Stimulated activated CD4-positive, alpha-beta T cell treated with anti-CD3 and anti-CD28 coated beads, Interleukin-4, amount 100 ng/mL, for 48 hours (primary cell): Measurements from ENCODE around the gene PAGE2B.
"Not testable (repeated sequence)": the region's sequence is repeated elsewhere in the genome, so short reads cannot be mapped to it uniquely, and the experiment has no call there.

Source experiments
- DNase-seq, 2 donors: peaks; one replicate each; pipeline ENCODE4 v3.0.0-alpha.2; 2020; ENCODE audit warnings: low read depth in 2 of 2

PAGE2B gene

DNA sequence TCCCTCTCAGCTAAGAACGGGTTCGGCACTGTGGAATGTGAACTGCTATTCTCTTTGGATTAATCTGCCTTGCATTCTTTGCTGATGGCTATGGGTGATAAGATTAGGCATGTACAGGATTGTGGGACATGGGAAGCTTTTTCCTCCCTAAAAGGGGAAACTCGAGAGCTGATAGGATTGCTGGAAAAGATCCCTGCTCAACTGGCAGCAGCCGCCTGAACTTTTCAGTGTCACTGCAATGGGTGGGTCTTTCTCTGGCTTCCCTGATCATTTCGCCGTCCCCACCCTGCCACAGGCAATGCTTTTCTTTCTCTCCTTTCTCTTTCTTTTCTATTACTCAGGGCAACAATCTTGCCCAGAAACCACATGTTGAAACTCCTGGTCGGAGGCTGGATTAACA, 34.5 kb downstream of the PAGE2B start:
- no peak for DNase-seq

DNA sequence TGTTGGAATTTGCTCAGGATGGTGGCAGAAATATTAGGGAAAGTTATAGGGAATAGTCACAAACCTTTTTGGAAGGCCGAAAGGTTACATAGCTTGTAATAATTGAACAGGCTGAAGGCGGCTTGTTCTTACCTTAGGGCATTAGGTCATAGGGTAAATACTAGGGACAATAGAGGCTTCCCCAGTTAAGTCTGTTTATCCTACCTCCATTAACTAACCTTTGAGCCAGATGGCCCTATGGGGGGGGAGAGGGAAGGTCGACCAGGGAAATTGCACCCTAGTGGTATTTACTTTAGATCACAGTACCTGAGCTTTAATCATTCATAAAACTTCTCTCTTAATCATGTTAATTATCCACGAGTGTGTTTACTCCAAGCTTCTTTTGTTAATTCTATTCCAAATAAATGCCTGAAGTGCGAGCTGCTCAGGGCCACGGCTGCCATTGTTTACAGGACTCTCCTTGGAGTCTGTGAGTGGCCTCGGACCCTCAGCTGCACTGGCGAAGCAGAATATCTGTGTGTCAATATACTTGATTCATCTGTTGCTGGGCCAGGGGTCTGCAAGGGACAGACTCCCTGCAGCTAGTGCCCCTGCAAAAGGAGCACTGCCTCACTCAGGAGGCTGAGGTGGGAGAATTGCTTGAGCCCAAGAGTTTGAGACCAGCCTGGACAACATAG, 36.9 kb downstream of the PAGE2B start:
- no peak for DNase-seq

DNA sequence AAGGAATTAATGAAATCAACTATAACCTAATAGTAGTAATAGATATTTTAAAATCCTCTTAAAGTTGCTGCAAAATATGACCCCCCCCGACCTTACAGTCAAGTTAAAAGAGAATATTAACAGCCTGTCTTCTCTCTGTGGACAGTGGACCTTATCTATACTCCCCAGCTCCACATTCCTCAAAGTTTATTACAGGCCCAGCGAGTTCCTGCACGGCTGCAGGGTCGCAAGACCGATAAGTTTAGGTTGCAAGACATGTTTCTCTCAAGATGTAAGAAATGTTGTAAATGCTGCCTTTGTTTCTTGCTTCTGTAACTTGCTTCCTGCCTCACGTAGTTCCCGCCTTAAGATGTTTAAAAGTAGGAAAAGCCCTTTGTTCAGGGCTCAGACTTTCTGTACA, 41.8 kb downstream of the PAGE2B start:
- DNase-seq = not testable (repeated sequence)

DNA sequence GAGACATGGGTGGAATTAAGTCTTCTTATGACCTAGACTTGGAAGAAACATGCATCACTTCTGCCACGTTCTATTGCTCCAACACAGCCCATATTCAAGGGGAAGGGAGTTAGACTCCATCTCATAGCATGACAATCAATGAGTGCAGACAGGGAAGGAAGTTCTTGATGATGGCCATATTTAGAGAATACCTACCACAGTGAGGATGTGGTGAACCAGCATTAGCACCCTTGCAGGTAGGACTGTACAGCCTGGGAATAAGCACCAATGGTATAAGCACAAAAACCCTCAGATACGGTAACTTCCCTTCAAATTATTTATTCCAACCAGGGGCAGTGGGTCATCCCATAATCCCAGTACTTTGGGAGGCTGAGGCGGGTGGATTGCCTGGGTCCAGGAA, 43.7 kb downstream of the PAGE2B start:
- DNase-seq = no peak

DNA sequence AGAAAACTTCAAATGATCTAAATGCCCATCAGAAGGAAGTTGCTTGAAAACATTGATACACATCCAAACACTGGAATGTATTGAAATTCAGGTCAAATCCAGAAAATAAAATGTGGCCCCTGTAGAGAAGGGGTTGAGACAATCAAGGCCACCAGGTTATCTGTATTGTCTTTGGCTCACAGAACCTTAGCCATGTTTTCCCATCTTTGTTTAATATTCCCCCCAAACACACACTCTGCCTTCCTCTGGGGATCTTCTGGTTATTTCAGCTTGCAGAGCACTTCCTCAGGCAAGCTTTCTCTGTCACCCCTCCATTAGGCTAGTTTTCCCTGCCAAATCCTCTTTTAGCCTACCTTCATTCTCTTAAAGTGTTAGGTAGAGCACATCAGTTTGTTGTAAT, 44.4 kb downstream of the PAGE2B start:
- DNase-seq = no peak

DNA sequence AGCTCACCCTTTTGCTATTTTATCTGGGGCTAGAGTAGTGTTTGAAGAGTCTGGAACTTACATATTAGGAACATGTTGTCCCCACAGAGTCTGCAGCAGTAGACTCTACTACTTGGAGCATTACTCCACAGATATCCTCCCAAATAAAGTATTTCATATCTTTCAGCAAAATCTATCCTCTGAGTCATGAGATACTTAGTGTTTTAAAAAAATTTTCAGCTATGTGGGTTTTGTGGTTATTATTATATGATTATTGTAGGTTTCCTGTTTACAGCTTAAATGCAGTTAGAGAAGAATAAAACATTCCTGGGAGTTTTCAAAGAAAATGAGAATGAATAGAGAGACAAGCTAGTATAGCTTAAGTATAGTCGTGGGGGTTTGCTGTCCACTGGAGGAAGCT, 44.9 kb downstream of the PAGE2B start:
- no peak for DNase-seq

DNA sequence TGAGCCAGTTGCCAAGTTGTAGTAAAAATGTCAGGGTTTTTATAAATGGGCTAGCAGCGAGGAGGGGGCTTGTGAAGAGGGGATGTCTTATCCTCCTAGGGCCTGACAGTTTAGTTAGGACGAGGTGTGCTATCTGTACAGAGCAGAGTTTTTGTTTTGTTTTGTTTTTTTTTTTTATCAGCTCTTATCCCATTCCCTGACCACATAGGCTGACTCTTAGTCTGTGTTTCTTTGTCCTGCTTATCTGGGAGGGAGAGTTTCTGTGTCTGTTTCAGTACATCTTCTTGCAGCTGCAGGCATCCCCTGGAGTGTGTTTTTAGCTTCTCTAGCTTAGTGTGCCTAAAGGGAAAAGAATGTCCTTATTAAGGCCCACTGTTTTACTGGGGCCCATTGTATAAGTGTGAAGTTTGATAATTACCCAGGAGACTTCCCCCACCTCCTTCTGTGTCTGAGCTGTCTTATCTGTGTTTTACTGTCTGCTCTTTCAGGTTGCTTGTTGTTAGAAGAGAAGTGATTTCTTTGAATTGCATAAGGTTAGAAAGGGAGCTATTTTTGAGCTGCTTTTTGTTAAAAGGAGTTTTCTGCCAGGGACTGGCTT, 46.0 kb downstream of the PAGE2B start:
- DNase-seq = no peak

DNA sequence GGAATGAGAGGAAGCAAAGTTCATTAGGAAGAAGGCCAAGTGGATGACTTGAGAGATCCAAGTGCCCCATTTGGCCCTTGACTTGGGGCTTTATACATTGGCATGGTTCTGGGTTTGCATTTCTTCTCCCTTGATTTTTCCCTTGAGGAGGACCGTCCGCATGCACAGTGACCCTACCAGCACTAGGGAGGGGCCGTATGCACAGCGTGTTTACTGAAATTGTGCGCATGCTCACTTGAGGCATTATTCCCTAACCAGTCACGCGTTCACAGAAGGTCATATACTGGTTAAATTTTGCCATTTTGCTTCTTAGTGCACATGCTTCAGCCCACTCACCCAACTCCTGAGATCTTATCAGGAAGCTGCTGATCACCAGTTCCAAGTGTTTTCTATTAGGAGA, 49.1 kb downstream of the PAGE2B start:
- DNase-seq = no peak

DNA sequence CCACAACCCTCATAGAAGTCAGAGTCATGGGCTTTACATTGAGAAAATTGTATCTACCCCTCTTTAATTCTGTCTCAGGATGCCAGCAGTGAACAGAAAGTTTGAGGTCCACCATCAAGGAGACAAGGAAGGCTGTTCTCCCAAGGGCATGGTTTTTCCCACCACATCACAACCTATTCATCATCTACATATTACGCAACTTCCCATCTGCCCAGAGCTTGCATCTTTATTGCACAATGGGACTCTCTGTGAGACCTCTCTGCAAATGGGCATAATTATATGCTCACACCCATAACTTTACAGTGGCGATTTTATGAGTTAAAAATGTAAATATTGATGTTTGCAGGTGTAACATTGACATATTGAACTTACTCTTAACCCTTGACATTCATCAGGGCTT, 52.9 kb downstream of the PAGE2B start:
- DNase-seq = no peak
